Chondrocyte (in vitro differentiated cells): ENCODE data around the gene ADAMTSL1. TPM values are rescaled to one million over a fixed set of nuclear protein-coding genes. Genes with fewer than 3 reads are reported as not detected.

ENCODE experiments used
- DNase-seq: peaks from one replicate; pipeline ENCODE4 v3.0.0; 2021; ENCODE audit warnings: mixed read lengths, low spot score
- H3K27ac Mint-ChIP-seq: one replicate; pipeline ENCODE4 v1.8.0; 2021; ENCODE audit warnings: mild to moderate bottlenecking, moderate library complexity, mixed read lengths; ENCODE audit not compliant: unreplicated experiment
- H3K27me3 Mint-ChIP-seq: 2 replicates; pipeline ENCODE4 v1.8.0; 2021; ENCODE audit warnings: low read depth, mixed read lengths
- H3K36me3 Mint-ChIP-seq: 2 replicates; pipeline ENCODE4 v1.8.0; 2021; ENCODE audit warnings: low read depth, mixed read lengths
- H3K4me1 Mint-ChIP-seq: 2 replicates; pipeline ENCODE4 v1.8.0; 2021; ENCODE audit warnings: low read depth, mild to moderate bottlenecking, mixed read lengths
- H3K4me3 Mint-ChIP-seq: one replicate; pipeline ENCODE4 v1.8.0; 2021; ENCODE audit warnings: mild to moderate bottlenecking, moderate library complexity, mixed read lengths; ENCODE audit not compliant: unreplicated experiment
- H3K9me3 Mint-ChIP-seq: 2 replicates; pipeline ENCODE4 v1.8.0; 2021; ENCODE audit warnings: low read depth, mixed read lengths
- total RNA-seq: library from RNA; stranded (reverse); gene quantifications from 3 replicates; pipeline ENCODE4 v1.2.1, GENCODE V29; 2021
- TF ChIP-seq, protein P1 (sequence below): fragments of 200-600 bp; sonication (generic); IDR thresholded peaks from 2 replicates; pipeline ENCODE4 v1.5.0; 2021; ENCODE audit warnings: antibody characterized with exemption, mild to moderate bottlenecking, moderate library complexity

Gene ADAMTSL1
- total RNA-seq, 1 donor from 2014 or later, result 1.0 TPM

DNA sequence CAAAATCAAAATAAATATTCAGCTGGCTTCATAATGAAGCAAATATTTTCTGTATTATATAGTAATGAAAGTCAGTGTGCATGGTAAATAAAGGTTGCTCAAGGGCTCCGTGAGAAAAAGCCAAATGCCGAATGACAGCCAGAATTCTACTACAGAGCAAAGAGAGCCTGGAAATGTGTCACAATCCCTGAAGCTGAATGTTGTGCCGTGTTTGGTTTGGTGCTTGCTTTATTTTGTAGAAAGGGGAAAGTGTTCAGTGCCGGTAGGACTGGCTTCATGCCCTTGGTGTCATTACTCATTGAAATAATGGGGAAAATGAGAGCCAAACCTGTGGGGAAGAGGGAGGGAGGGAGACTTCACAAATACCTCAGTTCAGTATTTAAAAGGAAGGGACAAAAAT lies 26.8 kb upstream of the ADAMTSL1 start:
- Mint-ChIP-seq H3K4me1 (peaks cover 4% of the 10 kb centered on the region), H3K27ac (no peak overlapping the region), H3K9me3 (no peaks in the 10 kb centered on the region), H3K27me3 (no peaks in the 10 kb centered on the region), H3K36me3 (no peaks in the 10 kb centered on the region), H3K4me3 (no peak overlapping the region)
- no peak for DNase-seq
- TF ChIP-seq, protein P1, sequence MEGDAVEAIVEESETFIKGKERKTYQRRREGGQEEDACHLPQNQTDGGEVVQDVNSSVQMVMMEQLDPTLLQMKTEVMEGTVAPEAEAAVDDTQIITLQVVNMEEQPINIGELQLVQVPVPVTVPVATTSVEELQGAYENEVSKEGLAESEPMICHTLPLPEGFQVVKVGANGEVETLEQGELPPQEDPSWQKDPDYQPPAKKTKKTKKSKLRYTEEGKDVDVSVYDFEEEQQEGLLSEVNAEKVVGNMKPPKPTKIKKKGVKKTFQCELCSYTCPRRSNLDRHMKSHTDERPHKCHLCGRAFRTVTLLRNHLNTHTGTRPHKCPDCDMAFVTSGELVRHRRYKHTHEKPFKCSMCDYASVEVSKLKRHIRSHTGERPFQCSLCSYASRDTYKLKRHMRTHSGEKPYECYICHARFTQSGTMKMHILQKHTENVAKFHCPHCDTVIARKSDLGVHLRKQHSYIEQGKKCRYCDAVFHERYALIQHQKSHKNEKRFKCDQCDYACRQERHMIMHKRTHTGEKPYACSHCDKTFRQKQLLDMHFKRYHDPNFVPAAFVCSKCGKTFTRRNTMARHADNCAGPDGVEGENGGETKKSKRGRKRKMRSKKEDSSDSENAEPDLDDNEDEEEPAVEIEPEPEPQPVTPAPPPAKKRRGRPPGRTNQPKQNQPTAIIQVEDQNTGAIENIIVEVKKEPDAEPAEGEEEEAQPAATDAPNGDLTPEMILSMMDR, result no peak

DNA sequence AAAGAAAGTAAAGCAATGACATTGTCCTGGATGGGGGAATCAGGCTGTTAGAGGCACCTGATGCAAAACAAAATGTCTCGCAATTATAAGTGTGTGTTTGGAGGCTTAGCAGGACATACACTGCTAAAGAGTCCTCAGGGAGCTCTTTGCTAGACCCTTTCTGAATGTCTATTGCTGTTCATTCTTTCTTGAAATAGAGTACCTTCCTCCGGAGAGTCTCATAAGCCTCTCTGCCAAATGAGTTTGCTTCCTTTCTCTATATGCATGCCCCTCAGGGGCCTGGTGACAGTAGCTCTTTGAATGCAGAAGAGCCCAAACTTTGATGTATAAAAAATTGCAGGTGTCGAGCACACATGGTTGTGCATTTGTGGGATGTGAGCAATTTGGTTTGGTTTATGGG lies 26.4 kb upstream of the ADAMTSL1 start:
- no peak overlapping the region for H3K4me3 Mint-ChIP-seq
- TF ChIP-seq, protein P1, result no peak
- H3K9me3 Mint-ChIP-seq, result no peaks in the 10 kb centered on the region
- H3K27me3 Mint-ChIP-seq, result no peaks in the 10 kb centered on the region
- no peak for DNase-seq
- no peak overlapping the region for H3K27ac Mint-ChIP-seq
- peaks cover under 1% of the 10 kb centered on the region for H3K4me1 Mint-ChIP-seq
- H3K36me3 Mint-ChIP-seq, result no peaks in the 10 kb centered on the region

DNA sequence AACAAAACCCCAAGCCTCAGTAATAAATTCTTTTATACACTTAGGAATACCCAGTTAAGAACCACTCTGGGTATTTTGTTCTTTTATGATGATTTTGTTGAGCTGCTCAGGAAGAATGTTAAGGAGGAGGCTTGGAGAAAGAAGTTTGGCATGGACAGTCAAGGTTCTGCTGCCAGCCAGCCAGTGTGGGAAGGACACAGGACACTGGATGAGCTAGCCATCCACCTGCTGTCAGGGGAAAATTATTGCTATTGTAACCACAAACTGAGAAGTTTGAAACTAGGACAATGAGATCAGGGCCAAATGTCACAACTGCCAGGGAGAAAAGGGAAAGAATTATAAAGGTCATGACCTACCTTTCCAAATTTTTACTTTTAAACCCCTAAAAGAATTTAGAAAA lies 25.9 kb upstream of the ADAMTSL1 start:
- DNase-seq, result no peak
- Mint-ChIP-seq H3K27me3 (no peaks in the 10 kb centered on the region), H3K27ac (no peak overlapping the region), H3K4me3 (no peak overlapping the region), H3K36me3 (no peaks in the 10 kb centered on the region), H3K9me3 (no peaks in the 10 kb centered on the region), H3K4me1 (no peaks in the 10 kb centered on the region)
- TF ChIP-seq, protein P1, result no peak

DNA sequence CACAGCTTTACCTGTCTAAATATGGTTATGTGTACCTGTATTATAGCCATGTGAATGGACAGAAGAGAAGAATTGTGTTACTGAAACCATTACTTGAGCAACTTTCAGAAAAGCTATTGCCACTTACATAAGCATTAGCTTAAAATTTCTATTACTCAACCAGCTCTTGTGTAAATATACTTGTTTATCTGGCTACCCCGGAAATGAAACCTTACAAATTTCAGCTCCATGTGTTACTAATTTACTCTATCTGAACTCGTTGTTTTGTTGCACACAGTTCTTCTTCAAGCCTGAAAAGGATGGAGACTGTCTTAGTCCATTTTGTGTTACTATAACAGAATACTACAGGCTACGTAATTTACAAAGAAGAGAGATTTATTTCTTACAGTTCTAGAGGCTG lies 22.5 kb upstream of the ADAMTSL1 start:
- H3K27ac Mint-ChIP-seq, result no peak overlapping the region
- no peaks in the 10 kb centered on the region for H3K27me3 Mint-ChIP-seq
- DNase-seq, result no peak
- H3K4me1 Mint-ChIP-seq, result no peaks in the 10 kb centered on the region
- no peak overlapping the region for H3K4me3 Mint-ChIP-seq
- no peaks in the 10 kb centered on the region for H3K36me3 Mint-ChIP-seq
- TF ChIP-seq, protein P1, result no peak
- H3K9me3 Mint-ChIP-seq, result no peaks in the 10 kb centered on the region

DNA sequence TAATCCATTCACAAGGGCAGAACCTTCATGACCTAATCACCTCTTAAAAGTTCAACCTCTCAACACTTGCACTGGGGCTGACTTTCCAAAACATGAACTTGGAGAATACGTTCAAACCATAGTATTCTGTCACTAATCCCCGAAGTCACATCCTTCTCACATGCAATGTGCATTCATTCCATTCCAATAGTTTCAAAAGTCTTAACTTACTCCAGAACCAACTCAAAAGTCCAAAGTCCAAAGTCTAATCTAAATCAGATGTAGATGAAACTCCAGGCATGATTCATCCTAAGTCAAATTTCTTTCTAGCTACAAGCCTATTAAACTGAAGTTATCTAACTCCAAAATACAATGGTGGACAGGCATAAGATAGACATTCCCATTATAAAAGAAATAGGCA lies 21.7 kb upstream of the ADAMTSL1 start:
- no peak for DNase-seq
- Mint-ChIP-seq H3K4me3 (no peak overlapping the region), H3K4me1 (no peaks in the 10 kb centered on the region), H3K27me3 (no peaks in the 10 kb centered on the region), H3K27ac (no peak overlapping the region), H3K36me3 (no peaks in the 10 kb centered on the region), H3K9me3 (no peaks in the 10 kb centered on the region)
- TF ChIP-seq, protein P1, result no peak
